Epithelial cell of proximal tubule (primary cell): Measurements from ENCODE around the gene TTC22. TPM values are rescaled to one million over a fixed set of nuclear protein-coding genes. Genes with fewer than 3 reads are reported as not detected.

Source experiments
- DNase-seq: peaks from one replicate; pipeline ENCODE4 v3.0.0-alpha.2; 2011; ENCODE audit warnings: low read depth
- H3K4me3 ChIP-seq: 2 replicates; pipeline ENCODE4 v1.5.1; 2011; ENCODE audit warnings: low read depth, mild to moderate bottlenecking, low read length
- CTCF ChIP-seq: conservative IDR thresholded peaks from 2 replicates; pipeline ENCODE4 v1.5.1; 2012; ENCODE audit warnings: low read depth, mild to moderate bottlenecking, low read length
- total RNA-seq: library from RNA; depleted of rRNA; stranded (reverse); fragments of >200 nt; gene quantifications from 2 replicates; pipeline ENCODE4 v1.2.3, GENCODE V29; 2015

Gene TTC22
- total RNA-seq, 1 donor from 2014 or later, result 4.3 TPM

GRCh38 chr1:54833121-54833520, 32.0 kb upstream of the TTC22 start:
- no peak overlapping the region for H3K4me3 ChIP-seq
- DNase-seq, result no peak
- TF ChIP-seq CTCF, result no peak

GRCh38 chr1:54826226-54826816, 25.2 kb upstream of the TTC22 start:
- no peak for DNase-seq
- H3K4me3 ChIP-seq, result no peak overlapping the region

GRCh38 chr1:54825696-54826095, 24.6 kb upstream of the TTC22 start:
- TF ChIP-seq CTCF, result no peak
- no peak overlapping the region for H3K4me3 ChIP-seq
- no peak for DNase-seq

More at GRCh38 chr1:54826226-54826816, 25.2 kb upstream of the TTC22 start:
- TF ChIP-seq CTCF, result no peak

- no peak for DNase-seq
- TF ChIP-seq CTCF, result no peak
- H3K4me3 ChIP-seq, result no peak overlapping the region
Measured at GRCh38 chr1:54823670-54824069, 22.5 kb upstream of the TTC22 start.

- no peak overlapping the region for H3K4me3 ChIP-seq
- DNase-seq, result no peak
- TF ChIP-seq CTCF, result no peak
Measured at GRCh38 chr1:54819733-54820132, 18.6 kb upstream of the TTC22 start.

GRCh38 chr1:54819195-54819536, 18.0 kb upstream of the TTC22 start:
- TF ChIP-seq CTCF, result no peak
- no peak overlapping the region for H3K4me3 ChIP-seq
- DNase-seq, result no peak

GRCh38 chr1:54818461-54819194, 17.5 kb upstream of the TTC22 start:
- H3K4me3 ChIP-seq, result no peak overlapping the region
- no peak for DNase-seq
- no peak for TF ChIP-seq CTCF
